Stimulated activated CD4-positive, alpha-beta T cell treated with anti-CD3 and anti-CD28 coated beads, Interleukin-12 subunit alpha, Interleukin-12 subunit beta, amount 100 ng/mL, for 48 hours (primary cell): Measurements from ENCODE around the gene GRID1.
"Not testable (repeated sequence)": the region's sequence is repeated elsewhere in the genome, so short reads cannot be mapped to it uniquely, and the experiment has no call there.

Source experiments
- DNase-seq, 3 donors: peaks; one replicate each; pipeline ENCODE4 v3.0.0-alpha.2; 2020; ENCODE audit warnings: low read depth in 2 of 3, low spot score in 1 of 3

GRID1 gene

GRCh38 chr10:85859859-85860258 is 506.7 kb downstream of the GRID1 start:
- DNase-seq: no peak

DNA sequence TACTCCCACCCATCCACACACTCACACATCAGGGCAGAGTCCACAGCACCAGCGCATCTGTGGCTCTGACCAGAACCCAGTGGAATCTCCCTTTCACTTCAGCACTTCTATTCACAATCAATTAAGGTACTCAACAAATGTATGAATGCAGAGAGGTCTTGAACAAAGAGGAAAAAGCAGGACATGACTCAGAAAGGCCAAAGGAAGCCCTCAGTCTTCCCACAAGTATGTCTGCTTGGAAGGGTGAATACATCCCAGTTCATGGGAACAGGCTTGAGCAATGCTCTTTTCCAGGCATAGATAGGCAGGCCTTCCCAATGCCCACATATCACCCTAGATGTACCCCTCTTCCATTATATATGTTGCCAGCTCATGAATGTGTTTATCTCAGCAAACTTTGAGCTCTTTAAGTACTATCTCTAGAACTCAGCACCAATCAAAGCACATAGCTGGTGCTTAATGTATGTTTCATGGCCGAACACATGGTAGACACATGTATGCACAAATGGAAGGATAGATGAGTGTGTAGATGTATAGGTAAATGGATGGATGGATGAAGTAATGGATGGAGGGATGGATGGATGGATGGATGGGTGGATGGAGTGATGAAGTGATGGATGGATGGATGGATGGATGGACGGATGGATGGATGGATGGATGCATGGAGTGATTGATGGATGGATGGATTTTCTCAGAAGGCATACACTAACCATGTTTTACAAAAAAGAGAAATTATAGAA is 507.6 kb downstream of the GRID1 start:
- no peak for DNase-seq

- DNase-seq: no peak
These were observed 508.8 kb downstream of the GRID1 start for GRCh38 chr10:85857791-85858190.

DNA sequence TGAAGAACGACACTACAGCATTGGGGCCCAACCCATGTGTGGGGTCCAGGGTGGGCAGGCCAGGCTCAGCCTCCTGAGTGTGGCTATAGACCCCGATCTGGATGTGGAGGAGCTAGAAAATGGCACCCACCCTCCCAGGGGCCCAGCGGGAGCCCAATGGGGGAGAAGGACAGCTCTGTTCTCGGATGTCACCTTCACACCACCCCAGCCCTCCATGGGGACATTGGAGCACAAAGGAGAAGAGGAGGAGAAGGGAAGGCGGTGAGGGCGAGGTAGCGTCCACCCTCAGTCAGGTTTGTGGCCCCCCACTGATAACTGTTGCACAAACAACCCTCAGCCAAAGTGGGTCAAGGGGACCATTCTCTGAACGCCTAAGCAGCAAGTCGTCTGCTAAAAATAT is 509.3 kb downstream of the GRID1 start:
- DNase-seq: no peak

- DNase-seq: no peak
These were observed 514.7 kb downstream of the GRID1 start for GRCh38 chr10:85851934-85852333.

GRCh38 chr10:85851325-85851724 is 515.3 kb downstream of the GRID1 start:
- DNase-seq: no peak

GRCh38 chr10:85850736-85851135 is 515.9 kb downstream of the GRID1 start:
- DNase-seq: no peak

GRCh38 chr10:85849315-85849714 is 517.3 kb downstream of the GRID1 start:
- no peak for DNase-seq

GRCh38 chr10:85848756-85849155 is 517.8 kb downstream of the GRID1 start:
- no peak for DNase-seq

DNA sequence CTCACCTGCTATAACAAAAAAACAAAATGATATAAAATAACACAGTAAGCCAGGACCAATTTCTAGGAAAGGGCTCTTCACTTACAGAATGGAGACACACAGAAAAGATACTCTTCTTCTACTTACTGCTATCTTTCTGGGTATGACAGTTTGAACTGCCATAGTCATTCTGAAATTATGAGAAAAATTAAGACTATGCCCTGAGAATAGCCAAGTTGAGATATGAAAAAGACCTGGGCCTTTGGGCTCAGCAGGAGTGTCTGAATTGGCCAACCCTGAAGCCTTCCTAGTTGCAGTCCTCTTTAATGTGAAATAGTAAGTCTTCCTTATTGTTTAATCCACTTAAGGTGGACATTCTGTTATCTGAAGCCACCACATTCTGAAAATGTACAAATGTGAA is 519.5 kb downstream of the GRID1 start:
- DNase-seq: no peak

GRCh38 chr10:85838660-85839059 is 527.9 kb downstream of the GRID1 start:
- DNase-seq: not testable (repeated sequence)

DNA sequence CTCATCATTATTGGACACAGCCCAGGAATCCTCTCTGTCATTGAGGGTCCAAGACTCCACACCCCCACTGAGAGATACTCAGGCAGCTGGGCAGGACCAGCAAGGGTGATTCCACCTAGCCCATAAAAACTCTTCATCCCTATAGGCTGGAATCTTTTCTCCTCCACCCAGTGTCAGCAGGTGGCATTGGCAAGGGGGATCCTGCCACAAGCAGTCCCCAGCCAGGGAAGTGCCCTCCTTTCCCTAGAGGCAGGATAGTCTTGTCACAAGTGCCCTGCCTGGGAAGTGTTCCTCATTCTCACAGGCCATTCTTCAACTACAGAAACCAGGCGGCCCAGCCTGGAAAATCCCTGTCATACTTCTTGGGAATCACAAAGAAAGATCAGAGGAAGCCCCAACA is 533.6 kb downstream of the GRID1 start:
- DNase-seq: no peak

- no peak for DNase-seq
These were observed 535.2 kb downstream of the GRID1 start for GRCh38 chr10:85831422-85831821.

- no peak for DNase-seq
These were observed 540.2 kb downstream of the GRID1 start for GRCh38 chr10:85826377-85826776.

DNA sequence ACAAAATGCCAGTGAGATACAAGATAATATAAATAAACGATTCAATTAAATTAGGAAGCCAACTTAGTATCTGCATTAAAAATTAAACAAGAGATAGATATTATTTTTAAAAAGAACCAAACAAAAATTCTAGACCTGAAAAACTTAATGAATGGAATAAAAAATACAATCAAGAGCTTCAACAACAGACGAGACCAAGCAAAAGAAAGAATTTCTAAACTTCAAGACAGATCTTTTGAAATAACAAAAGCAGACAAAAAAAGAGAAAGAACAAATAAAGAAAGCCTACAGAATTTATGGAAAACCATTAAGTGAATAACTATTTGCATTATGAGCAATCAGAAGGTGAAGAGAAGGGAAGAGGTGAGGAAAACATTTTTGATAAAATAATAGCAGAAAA is 555.2 kb downstream of the GRID1 start:
- no peak for DNase-seq

- DNase-seq: no peak
These were observed 555.9 kb downstream of the GRID1 start for GRCh38 chr10:85810674-85811073.

GRCh38 chr10:85795460-85795859 is 571.1 kb downstream of the GRID1 start:
- DNase-seq: no peak

DNA sequence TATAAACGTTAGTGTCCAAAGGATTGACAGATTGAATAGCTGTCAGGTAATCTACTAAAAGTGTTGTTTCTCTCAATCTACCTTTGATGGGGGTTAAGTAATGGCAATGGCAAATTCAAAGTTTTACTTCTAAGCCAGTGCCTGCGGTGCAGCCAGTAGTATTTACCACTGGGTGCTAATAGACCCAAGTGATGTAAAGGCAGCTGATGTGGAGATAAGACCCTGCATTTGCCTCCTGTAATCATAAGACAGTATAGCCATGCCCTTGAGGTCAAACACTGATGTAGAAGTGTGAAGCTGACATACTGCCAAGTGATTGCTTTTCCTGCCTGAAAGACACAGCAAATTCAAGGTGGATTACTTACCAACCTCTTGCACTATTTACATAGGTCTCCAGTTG is 572.0 kb downstream of the GRID1 start:
- DNase-seq: no peak

- DNase-seq: no peak
These were observed 574.1 kb downstream of the GRID1 start for GRCh38 chr10:85792533-85792858.

- DNase-seq: no peak
These were observed 574.6 kb downstream of the GRID1 start for GRCh38 chr10:85791818-85792532.

DNA sequence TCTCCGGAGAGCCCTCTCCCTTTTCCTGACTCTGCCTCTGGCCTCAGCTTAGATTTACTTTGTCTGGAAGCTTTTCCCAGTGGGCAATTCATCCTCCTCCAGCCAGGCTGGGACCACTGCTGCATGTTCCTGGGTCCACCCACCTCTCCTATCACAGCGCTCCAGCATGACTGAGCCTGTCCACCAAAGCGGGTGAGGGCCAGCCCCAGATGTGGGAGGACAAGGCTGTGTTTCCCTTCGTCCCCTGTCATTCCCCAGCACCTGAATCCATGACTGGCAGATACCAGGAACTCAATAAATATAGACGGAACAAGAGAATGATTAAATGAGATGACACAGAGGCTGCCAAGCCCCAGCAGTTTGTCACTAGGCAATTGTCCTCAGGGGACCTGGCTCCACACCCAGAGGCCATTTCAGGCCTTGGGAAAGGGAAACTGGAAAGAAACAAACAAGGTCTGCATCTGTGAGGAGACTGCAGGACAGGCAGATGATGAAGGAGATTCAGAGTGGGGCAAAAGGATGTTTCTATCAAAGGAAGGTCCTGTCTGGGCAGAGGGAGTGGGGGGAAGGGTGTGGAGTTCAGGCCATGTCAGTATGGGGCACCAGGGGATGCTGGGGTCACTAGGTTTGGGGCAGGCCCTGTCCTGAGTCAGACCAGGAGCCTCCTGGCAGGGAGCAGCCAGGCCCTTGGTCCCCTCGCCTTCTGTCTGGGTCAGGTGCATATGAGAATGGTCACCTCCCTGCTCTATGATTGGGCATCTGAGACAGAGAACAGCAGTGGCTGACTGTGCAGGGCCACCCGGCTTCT is 576.4 kb downstream of the GRID1 start:
- no peak for DNase-seq

- DNase-seq: no peak
These were observed 577.5 kb downstream of the GRID1 start for GRCh38 chr10:85789125-85789524.
